Epidermal melanocyte (primary cell): ENCODE measurements around the gene STARD10.

ENCODE experiments used
- DNase-seq: peaks from one replicate; pipeline ENCODE4 v3.0.0; 2011; ENCODE audit warnings: low spot score; ENCODE audit not compliant: insufficient read length

STARD10 gene

DNA sequence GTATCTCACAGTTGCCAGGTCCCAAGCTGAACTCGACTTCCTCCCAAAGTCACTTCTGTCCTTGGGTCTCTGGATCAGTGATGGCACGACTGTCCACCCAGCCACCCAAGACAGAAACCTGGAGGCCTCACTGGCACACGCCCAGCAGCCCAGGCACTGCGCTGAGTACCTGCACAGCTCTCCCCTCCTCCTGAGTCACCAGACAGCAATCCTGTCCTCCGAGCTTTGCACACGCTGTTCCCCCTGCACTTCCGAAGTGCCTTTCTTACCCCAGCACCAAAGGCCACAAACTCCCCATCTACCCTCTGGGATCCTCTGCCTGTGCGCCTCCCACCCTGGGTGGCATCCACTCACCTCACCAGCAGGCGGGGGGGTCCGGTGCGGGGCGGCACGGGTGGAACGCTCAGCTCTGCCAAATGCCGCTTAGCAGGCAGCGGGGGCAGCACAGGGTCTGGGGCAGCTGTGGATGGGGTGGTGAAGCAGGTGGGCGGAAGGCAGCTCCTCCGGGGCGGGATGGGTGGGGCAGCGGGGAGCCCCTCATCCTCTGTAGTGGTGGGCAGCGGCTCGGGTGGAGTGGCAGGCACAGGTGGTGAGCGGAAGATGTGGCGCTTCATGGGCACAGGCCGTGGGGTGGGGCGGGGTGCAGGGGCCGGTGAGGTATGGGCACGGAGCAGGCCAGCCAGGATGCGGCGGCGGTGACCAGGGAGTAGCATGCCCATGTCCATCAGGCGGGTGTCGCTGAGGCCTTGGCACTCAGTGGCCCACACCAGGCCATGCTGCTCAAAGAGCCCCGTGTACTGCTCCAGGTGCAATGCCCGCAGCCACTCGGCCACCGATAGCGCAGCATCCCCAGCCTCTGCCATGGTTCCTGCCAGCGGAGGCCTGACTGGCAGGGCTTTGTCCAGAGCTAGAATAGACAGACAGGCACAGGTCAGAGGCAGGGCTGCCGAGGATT, 67.3 kb downstream of the STARD10 start:
- no peak for DNase-seq

DNA sequence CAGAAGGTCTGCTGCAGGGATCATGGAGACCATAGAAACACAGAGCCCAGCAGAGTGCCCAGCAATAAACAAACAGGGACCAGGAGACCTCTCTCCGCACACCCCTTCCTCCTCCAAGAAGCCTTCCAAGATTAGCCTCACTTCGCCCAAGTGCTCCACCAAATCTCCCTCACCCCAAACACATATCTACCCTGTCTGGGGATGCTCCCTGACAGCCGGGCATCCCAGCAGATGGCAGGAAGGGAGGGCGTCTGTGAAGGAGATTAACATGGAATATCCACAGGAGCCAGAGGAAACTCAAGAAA, 68.2 kb downstream of the STARD10 start:
- no peak for DNase-seq

DNA sequence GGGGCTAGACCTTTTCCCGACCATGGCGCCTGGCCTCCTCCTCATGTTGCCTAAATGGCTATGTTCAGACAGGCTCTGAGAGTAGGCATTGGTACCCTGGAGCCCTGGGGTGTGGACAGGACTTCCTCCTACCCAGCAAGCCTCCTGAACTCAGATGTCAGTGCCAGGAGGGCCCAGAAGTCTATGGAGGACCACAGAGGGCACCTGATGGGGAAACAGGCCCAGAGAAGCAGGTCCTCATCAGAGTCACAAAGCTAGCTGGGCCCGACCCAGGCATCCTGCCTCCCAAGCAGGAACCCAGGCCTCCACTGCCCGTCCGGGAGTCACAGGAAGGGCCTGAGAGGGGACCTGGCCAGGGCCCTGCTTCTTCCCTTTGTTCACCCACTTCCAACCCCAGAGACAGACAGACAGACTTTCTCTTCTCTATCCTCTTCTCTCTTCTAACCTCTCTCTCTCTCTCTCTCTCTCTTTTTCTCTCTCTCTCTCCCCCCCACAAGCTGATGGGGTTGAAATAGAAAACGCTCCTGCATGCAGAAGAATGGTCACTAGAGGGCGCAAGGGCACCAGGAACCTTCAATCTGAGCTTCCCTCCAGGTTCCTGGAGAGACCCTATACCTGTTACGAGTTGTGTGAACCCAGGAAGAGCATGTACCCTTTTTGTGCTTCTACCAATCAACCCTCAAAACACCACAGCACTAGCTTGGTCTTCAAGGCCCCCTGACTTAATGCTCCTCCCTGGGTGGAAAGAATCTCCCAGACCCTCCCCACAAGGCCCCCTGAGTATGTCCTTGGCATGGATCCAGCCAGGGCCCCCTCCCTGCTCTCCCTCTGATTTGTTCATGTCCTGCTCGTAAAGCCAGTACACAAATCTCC, 68.8 kb downstream of the STARD10 start:
- peak; percentile 71 for DNase-seq

DNA sequence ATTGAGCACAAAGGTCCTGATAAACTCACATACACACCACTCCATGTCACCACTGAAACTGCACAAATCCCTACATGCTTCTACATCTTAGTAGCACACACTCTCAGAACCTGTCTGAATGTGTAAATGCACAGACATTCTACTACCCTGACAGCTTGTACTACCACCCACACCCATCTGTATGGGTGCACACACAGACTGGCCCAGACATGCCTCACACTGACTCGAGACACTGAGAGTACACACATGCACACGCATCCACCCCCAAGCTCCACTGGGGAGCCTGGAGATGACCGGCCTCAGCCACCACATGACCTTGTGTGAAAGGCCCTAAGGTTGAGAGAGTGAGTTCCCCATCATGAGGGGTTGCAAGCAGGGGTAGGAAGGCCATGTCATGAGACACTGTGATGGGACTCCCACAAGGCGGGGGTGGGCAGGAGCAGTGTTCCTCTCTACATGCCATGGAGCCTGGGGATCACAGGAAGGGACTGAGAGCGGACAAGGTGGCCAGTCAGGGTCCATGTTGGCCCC, 69.8 kb downstream of the STARD10 start:
- DNase-seq: no peak

DNA sequence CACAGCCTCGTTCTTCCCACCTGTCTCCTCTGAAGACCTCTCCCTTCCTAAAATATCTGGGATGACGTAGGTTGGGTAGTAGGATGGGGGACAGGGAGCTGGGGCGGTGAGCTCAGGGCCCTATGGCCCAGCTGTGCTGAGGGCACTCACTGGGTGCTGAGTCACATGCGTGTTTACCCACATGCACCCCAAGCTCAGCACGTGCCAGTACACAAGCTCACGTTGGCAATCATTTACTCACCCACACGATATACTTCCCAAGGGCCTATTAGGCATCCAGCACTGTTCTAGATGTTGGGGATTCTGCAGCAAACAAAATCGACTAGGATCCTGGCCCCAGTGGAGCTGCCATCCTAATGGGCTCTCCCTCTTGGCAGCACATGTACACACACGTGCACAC, 70.3 kb downstream of the STARD10 start:
- DNase-seq: no peak

DNA sequence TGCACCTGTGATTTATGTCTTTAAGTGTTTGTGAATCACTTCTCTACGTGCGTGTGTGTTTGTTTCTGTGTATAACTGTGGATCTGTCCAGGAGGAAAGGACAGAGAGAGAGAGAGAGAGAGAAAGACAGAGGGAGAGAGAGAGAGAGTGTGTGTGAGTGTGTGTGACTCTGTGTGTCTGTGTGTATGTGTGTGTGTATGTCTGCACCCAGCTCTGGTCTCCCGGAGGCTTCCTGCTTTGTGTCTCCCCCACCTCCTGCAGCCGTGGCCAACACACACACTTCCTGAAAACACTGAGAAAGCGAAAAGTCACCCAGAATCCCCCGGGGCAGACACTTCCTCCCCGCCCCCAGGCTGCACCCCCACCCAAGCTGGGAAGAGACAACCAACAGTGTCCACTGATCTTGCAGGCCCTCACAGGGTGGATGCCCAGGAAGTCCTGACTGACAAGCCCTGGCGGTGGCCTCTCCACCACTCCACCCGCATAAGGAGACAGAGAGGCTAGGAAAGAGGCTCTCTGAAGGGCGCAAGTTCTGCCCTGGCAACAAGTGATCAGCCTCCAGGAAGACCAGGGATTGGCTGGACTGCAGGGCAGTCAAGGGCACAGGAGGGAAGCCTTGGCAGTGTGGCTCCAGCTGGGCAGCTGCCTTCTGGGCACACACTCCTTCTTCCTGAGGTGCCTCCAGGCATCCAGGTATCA, 71.6 kb downstream of the STARD10 start:
- peak; percentile 97 for DNase-seq

DNA sequence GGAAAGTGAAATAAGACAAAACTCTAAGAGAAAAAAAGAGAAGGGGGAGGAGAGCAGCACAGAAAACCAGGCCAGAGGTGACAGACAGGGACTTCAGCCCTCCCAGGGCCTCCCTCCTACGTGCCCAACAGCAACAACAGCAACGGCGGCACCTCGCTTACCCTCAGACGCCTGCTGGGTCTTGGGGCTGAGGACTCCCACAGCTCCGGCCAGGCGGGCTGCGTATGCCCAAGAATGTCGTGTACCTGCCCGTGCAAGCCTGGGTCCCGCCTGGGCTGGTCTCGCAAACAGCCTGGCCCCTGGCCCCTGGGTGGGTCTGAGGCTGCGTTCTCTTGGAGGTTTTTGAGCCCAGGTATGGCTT, 72.2 kb downstream of the STARD10 start:
- DNase-seq: no peak

DNA sequence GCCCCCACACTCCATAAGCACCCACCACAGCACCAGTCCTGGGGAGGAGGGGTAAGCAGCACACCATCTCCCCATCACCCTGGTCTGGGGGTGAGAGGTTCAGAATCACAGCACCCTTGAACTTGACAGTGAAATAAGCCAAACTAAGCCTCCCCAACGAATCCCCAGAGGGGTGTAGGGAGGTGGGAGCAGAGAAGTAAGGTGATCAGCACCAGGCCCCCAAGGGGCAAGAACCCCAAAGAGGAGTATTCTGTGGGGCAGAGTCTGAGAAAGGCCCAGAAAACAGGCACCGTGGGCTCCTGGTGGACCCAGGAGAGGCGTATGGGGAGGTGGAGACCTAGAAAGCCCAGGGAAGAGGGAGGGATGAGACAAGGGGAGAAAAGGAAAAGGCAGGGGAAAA, 72.6 kb downstream of the STARD10 start:
- DNase-seq: no peak

DNA sequence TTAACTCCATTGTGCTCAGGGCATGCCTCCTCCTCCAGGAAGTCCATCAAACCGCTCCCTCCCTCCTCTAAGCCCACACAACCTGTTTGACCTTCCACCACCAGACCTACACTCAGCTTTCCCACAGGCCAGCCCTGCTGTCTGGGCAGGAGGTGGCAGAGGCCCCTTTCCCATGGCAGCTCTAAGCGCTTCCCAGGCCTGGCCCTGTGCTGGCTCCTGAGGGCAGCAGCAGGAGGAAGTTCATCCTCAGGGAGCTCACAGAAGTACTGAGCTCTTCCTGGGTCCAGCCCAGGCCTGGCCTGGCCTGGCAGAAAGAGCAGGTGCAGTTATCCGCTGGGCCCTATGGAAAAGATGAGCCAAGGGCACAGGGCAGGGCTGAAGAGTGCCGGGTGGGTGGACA, 73.1 kb downstream of the STARD10 start:
- no peak for DNase-seq

DNA sequence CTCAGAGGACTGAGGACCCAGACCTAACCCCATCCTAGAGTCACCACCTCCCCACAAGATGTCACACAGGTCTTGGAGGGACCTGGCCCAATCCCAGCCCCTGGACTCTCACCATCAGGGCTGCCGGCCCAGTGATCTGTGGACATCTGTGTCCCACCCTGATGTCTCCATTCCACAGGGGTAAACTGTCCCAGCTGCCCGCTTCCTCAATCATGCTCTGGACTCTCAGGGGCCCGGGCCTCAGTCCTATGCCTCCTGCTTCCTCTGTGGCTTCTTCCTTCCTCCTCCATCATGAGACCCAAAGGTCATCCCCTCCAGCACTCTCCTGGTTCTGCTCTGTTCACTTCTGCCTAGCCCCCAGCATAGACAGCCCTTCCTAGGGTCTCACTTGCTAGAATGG, 73.8 kb downstream of the STARD10 start:
- no peak for DNase-seq

DNA sequence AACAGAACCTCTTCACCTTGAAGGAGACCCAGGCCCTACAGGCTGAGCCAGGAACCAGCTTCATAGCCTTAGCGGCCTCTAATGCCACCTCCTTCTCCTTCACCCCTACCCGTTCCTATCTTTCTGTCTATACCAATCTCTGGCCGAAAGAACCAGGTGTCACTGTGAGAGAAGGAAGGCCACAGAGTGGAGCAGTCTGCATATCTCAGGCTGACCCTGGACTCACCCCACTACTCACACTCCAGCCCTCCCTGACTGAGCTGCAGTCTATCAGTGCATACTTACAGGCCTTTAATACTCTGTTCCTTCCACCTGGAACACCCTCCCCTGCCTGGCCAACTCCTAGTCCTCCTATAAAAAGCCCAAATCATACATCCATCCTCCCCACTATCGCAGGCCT, 74.3 kb downstream of the STARD10 start:
- DNase-seq: no peak

DNA sequence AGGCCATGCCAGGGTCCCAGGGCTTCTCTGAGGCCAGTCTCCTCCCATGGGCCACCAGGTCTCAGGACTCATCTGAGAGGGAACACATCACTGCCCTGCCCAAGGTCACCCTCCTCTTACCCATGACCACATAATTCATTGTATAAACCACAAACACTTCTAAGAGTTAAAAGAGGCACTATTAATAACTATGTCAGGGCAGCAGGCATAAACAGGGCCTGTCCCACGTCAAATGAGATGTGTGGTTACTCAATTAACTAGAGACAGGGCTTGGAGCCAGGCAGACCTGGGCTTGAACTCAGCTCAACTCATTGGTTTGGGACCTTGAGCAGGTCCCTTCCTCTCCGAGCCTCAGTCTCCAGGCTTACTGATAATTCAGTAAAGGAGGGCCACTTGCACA, 74.7 kb downstream of the STARD10 start:
- no peak for DNase-seq

DNA sequence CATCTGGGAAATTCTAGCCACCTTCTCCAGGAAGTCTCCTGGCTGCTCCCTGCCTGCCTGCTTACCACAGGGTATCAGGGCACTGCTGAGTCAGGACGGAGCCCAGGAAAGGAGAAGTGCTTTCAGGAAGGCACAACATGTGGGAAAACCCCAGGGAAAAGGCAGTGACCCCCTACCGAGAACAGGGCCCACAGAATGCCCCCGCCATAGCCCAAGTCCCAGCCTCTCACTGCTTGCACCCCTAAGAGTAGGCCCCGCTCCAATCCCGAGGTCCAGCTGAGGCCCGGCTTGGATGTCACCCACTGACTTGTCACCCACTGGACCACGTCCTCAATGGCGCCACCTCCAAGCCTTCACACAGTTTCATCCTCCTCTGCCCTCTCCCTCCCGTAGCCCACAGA, 75.7 kb downstream of the STARD10 start:
- no peak for DNase-seq

DNA sequence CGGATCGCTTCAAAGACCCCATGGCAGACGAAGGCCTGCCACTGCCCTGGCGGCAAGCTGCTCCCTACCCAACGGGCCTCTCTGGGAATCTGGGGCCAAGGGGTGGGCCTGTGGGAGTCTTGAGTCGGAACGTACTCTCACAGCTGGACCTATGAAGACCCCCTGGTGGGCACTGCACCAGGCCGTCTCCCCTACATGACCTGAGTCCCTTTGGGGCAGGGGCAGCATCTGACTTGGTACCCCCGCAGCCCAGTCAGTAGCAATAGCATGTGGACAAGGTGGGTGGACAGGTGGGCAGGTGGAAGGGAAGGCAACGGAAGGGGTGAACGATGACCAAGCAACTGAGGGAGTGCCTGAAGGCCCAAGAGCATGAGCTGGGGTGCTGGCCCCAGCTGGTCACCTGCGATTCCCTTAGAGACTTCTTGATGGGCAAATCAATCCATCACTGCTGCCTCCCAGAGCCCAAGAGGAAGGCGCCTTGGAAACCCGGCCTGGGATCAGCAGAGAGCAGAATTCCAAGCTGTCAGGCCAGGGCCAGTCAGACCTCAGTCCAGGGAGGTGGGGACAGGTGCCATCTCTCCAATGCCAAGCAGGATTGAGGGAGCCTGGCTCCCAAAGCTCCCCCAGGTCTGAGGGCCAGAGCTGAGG, 76.9 kb downstream of the STARD10 start:
- DNase-seq: no peak

DNA sequence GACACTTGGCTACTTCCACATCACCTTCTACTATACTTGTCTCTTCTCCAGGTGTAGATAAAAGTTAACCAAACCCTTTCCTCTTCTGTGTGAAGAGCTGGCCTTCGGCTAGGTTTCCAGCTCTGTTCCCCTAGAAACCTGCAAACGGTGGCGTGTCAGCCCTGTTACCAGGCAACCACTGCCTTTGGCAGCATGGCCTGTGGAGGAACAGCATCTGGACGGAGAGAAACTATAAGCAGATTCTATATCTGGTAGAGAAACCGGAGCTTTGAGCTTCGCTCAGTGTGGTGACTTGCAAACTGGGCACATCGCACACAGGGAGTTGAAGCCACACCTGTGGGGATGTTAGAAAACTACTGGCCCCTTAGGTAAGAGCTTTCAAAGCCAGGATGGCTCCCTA, 77.6 kb downstream of the STARD10 start:
- DNase-seq: no peak

DNA sequence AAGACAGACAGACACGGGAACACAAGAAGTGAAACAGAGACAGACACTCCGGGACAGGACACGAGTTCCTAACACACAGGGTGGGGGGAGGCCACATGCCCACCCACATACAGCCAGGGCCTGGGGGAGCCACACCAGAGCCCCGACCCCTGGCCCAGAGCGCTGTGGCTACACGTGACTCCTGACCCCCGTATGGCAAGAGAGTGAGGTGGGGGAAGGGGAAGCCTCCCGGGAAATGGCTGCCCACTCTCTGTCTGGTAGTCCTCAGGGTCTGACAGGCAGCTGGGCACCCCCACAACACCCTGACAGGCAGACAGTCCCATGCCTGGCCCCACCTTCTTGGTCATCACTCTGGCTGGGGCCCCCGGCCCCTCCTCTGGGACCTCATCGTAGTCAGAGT, 81.0 kb downstream of the STARD10 start:
- DNase-seq: no peak

DNA sequence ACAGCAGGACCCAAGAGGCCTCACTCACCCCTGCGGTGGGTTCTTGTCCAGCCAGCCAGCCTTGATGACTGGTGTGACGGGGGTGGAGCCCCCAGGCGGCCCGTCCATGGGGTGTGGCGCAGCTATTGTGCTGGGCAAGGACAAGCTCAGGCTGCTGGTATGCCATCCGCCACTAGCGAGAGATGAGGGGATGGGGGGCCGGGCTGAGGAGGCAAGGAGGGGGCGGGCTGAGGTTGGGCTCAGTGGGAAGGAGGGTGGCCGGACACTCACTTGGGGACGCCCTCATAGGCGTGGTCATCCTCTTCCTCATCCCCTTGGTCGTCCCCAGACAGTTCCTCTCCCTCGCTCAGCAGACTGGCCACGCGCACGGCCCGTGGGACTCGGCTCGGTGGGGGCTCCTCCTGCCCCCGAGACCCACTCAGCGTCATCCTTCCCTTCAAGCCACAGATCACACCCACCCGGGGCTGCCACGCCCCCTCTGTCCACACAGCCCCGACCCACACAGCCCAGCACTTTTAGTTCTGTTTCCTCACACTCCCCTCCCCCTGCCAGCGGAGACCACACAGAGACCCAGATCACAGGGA, 81.6 kb downstream of the STARD10 start:
- no peak for DNase-seq

DNA sequence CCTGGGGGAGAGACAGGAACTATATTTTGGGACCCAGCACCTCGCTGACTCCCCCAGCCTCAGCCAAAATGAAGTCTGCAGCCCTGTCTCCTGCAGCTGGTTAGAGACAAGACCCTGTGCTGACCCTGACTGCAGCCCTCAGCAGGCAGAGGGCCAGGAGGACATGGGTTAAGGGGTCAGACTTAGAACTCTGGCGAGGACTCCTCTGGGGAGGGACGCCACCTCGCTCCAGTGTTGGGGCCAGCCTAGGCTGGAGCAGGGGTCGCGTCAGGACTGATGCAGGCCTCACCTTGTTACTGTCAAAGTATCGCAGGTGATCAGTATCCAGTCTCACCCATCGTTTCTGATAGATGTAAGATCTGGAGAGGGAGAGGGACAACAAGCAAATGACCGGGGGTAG, 82.7 kb downstream of the STARD10 start:
- no peak for DNase-seq

DNA sequence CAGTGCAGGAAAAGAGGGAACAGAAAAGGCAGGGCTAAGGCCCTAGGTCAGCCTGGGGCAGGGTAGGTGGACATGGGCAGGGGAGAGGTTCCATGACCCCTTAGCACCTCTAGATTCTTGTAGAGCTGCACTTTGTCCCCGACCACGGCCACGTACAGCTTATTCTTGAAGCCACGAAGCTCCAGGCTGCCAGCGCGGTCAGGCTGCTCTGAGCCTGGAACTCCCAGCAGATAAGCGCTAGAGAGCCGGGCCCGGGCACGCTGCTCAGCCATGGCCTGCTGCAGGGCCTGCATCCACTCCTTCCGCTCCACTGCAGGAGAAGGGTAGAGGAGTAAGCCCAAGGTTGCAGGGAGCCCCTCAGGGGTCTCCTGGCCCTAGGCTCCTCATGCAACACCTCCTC, 83.6 kb downstream of the STARD10 start:
- no peak for DNase-seq

DNA sequence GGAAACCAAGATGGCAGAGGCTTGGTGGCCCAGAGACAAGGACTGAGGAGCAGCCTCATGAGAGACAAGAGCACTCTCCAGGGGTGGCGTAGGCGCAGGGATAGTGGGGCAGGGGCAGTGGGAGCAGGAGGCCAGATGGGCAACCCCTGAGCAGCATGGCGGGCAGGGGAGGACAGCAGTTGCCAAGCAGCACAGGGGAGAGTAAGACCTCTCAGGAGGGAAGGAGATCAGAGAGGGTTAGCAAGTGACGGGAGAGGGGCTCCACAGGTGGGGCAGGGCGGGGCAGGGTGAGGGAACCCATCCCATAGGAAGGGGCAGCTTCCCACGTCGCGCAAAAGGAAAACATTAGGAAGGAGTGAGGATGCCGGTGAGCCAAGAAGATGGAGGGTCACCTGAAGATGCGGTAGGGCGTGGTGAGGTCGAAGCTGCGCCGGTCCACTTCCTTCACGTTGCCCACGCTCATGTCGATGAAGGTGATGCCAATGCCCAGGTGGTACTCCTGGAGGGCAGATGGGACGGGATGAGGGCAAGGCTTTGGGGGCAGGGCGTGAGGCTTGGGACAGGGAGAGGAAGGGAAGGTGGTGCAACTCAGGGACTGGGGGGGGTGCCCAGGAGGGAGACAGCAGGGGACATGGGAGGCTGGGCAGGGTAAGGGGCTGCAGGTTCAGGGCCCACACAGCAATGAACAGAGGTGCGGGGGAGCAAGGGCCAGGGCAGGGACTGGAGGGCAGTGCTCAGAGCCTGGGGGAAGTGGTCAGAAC, 84.2 kb downstream of the STARD10 start:
- DNase-seq: no peak
